ENCODE results near the gene ATP5ME.

- TF ChIP-seq CTCF (IDR thresholded peaks at IDR 0.05; ENCODE audit: poor library complexity) (no peak), EZH2 (IDR thresholded peaks at IDR 0.05; ENCODE audit: borderline replicate concordance) (no peak), EZH2phosphoT487 (IDR thresholded peaks at IDR 0.05; ENCODE audit: low read depth, severe bottlenecking, unreplicated experiment) (no peak)
Measured at GRCh38 chr4:654503-654845, 19.6 kb downstream of the ATP5ME start.
